K562 (cell line): ENCODE data around the gene RALGAPA2. TPM values are rescaled to one million over a fixed set of nuclear protein-coding genes. Genes with fewer than 3 reads are reported as not detected.

Source experiments
- ATAC-seq: fragments of 200-7000 bp; cut with Tn5 transposase; 3 replicates; pipeline ENCODE4 v1.9.1; 2020; ENCODE audit warnings: moderate library complexity
- BruUV-seq: library from RNA; stranded (reverse); fragments of 400-500 nt; replicated peaks from 2 replicates; lab custom pipeline; 2021; lab: Mats Ljungman, UMichigan
- CTCF ChIA-PET: fragments of 300-600 bp; formaldehyde crosslinking; extraction: SDS; loops from one replicate; lab custom pipeline; 2021; ENCODE audit warnings: low intra/inter-chr PET ratio; lab: Yijun Ruan, JAX
- POLR2A ChIA-PET: fragments of 300-600, 350-650 bp; sonication (Branson Sonifier 250); formaldehyde crosslinking; extraction: SDS; loops from one replicate; lab custom pipeline; 2021; ENCODE audit warnings: antibody characterized with exemption, inconsistent platforms; lab: Yijun Ruan, JAX
- DNase-seq, 4 experiments: peaks; one replicate each; pipeline versions ENCODE4 v3.0.0 to v3.0.0-alpha.2; 2011 to 2018; ENCODE audit warnings: low spot score in 3 of 4, mixed read lengths in 3 of 4; ENCODE audit errors: extremely low read depth in 1 of 4
- FAIRE-seq: peaks from 2 replicates; lab custom pipeline; 2011; peaks lifted over from hg19 to GRCh38; lab: Jason Lieb, UNC
- H2AFZ ChIP-seq: 2 replicates; pipeline ENCODE4 v1.6.0; 2011; ENCODE audit warnings: low read depth, low read length, control low read depth, inconsistent platforms
- H3K27ac ChIP-seq: fragments of 200-600 bp; 3 replicates; pipeline ENCODE4 v1.8.0; 2011; ENCODE audit warnings: low read depth, mild to moderate bottlenecking, control low read depth, inconsistent platforms, low read length, moderate library complexity, mixed read lengths; ENCODE audit errors: extremely low read depth
- H3K27me3 ChIP-seq, 2 experiments: fragments of 300-600 bp in 1 of 2; 2 replicates in 1 of 2; 3 replicates in 1 of 2; pipeline versions ENCODE4 v1.6.0 to v1.8.0; 2011; ENCODE audit warnings: inconsistent platforms in 2 of 2, low read length in 2 of 2, mild to moderate bottlenecking in 1 of 2, mixed read lengths in 1 of 2, moderate library complexity in 1 of 2; ENCODE audit not compliant: control insufficient read depth in 2 of 2, insufficient read depth in 2 of 2
- H3K36me3 ChIP-seq: fragments of 300-600 bp; 3 replicates; pipeline ENCODE4 v1.8.0; 2011; ENCODE audit warnings: mild to moderate bottlenecking, low read length, inconsistent platforms; ENCODE audit not compliant: control insufficient read depth, insufficient read depth
- H3K4me1 ChIP-seq, 2 experiments: fragments of 200-600 bp in 1 of 2; replicated peaks in 1 of 2; 2 replicates in 1 of 2; 3 replicates in 1 of 2; pipeline versions ENCODE4 v1.5.1 to v1.8.0; 2011; ENCODE audit warnings: inconsistent platforms in 2 of 2, low read length in 2 of 2, mild to moderate bottlenecking in 1 of 2, mixed read lengths in 1 of 2, moderate library complexity in 1 of 2; ENCODE audit not compliant: control insufficient read depth in 2 of 2, insufficient read depth in 2 of 2
- H3K4me2 ChIP-seq: 2 replicates; pipeline ENCODE4 v1.6.1; 2011; ENCODE audit warnings: low read length, control low read depth, inconsistent platforms, mixed read lengths; ENCODE audit not compliant: insufficient read depth
- H3K4me3 ChIP-seq: fragments of 200-600 bp; sonication (generic), shearing (Covaris generic); 2 replicates; pipeline ENCODE4 v1.5.1; 2016; ENCODE audit warnings: control low read depth, inconsistent platforms
- H3K79me2 ChIP-seq: fragments of 200-600 bp; 3 replicates; pipeline ENCODE4 v1.8.0; 2011; ENCODE audit warnings: low read length, inconsistent platforms; ENCODE audit not compliant: control insufficient read depth, insufficient read depth
- H3K9ac ChIP-seq, 2 experiments: 2 replicates each; pipeline versions ENCODE4 v1.6.0 to v1.6.1; 2011; ENCODE audit warnings: low read depth in 2 of 2, low read length in 2 of 2, control low read depth in 1 of 2, inconsistent platforms in 1 of 2, mild to moderate bottlenecking in 1 of 2, mixed read lengths in 1 of 2; ENCODE audit not compliant: insufficient read depth in 1 of 2
- H3K9me1 ChIP-seq: one replicate; pipeline ENCODE4 v1.6.0; 2011; ENCODE audit warnings: inconsistent platforms, mild to moderate bottlenecking, low read length, moderate library complexity; ENCODE audit not compliant: control insufficient read depth, insufficient read depth
- H3K9me3 ChIP-seq: replicated peaks from 2 replicates; pipeline ENCODE4 v1.5.1; 2011; ENCODE audit warnings: low read depth, low read length, inconsistent platforms; ENCODE audit not compliant: control insufficient read depth, insufficient read depth
- H4K20me1 ChIP-seq: replicated peaks from 2 replicates; pipeline ENCODE4 v1.6.1; 2011; ENCODE audit warnings: low read length, inconsistent platforms, mixed read lengths; ENCODE audit not compliant: control insufficient read depth, insufficient read depth
- ATF6 ChIP-seq: sonication (generic); formaldehyde crosslinking; IDR thresholded peaks from 2 replicates; pipeline ENCODE4 v1.4.0; 2020; ENCODE audit warnings: mild to moderate bottlenecking, missing genetic modification reagents
- ETV6 ChIP-seq, 3 experiments: fragments of 150-350 bp in 1 of 3; sonication (generic) in 1 of 3; formaldehyde crosslinking in 1 of 3; IDR thresholded peaks; 2 replicates each; pipeline versions ENCODE4 v1.6.1 to v1.8.0; 2014 to 2022; ENCODE audit warnings: borderline replicate concordance in 2 of 3, low read depth in 2 of 3, antibody characterized with exemption in 1 of 3, low read length in 1 of 3, mild to moderate bottlenecking in 1 of 3, missing genetic modification reagents in 1 of 3
- KLF1 ChIP-seq: fragments of 450-650 bp; IDR thresholded peaks from 2 replicates; pipeline ENCODE4 v1.6.1; 2016; ENCODE audit warnings: missing genetic modification characterization, missing compliant biosample characterization
- ZBTB12 ChIP-seq: fragments of 250-450 bp; sonication (Bioruptor Pico); IDR thresholded peaks from 2 replicates; pipeline ENCODE4 v1.4.0; 2020
- ZNF511 ChIP-seq: sonication (generic); formaldehyde crosslinking; IDR thresholded peaks from 2 replicates; pipeline ENCODE4 v1.8.0; 2022; ENCODE audit warnings: mild to moderate bottlenecking, missing genetic modification reagents
- WGBS: fragments of 100-300 bp; shearing (Covaris generic); methylation state at CpG from one replicate; pipeline ENCODE4 v1.1.6; 2016; ENCODE audit warnings: low coverage, mixed read lengths; ENCODE audit not compliant: insufficient coverage; ENCODE audit errors: missing lambda C conversion rate; 5-methylcytosine and 5-hydroxymethylcytosine counted together
- in situ Hi-C: fragments of 300-500 bp; cut with MboI; formaldehyde crosslinking; loops from 4 replicates; pipeline ENCODE4 v1.15.0; 2018; ENCODE audit warnings: inconsistent platforms, mixed read lengths
- intact Hi-C: fragments of 100-400 bp; cut with micrococcal nuclease; formaldehyde crosslinking; loops from 2 replicates; pipeline ENCODE4 v1.14.2; 2022
- polyA plus RNA-seq, 8 experiments: library from polyadenylated mRNA; depleted of rRNA in 4 of 8; stranded (reverse) in 5 of 8; unstranded in 3 of 8; fragments of >200 nt; fragmentation: Nextera tagmentation in 2 of 8; fragmentation: Illumina TruSeq in 1 of 8; extraction: Ambion mirVana in 2 of 8; extraction: Trizol in 1 of 8; gene quantifications; 2 replicates each; pipeline versions ENCODE4 v1.2.1 to v1.2.3, GENCODE V29; 2011 to 2014; ENCODE audit warnings: inconsistent platforms in 1 of 8, missing spikeins in 1 of 8
- total RNA-seq, 7 experiments: library from RNA; depleted of rRNA in 6 of 7; stranded (reverse); fragments of >200 nt in 6 of 7; fragmentation: Illumina TruSeq in 2 of 7; extraction: Trizol in 2 of 7; gene quantifications; 2 replicates each; pipeline versions ENCODE4 v1.2.1 to v1.2.3, GENCODE V29; 2011 to 2021; ENCODE audit warnings: low replicate concordance in 1 of 7
- TF ChIP-seq, protein P1 (sequence below): fragments of 450-650 bp; IDR thresholded peaks from 2 replicates; pipeline ENCODE4 v1.6.1; 2016; ENCODE audit warnings: low read depth, mild to moderate bottlenecking, moderate library complexity

The RALGAPA2 gene
- total and polyA plus RNA-seq, 9 of the 15 experiments (the other 6 are each of a cell fraction or from before 2014, with no cell fraction given), result 0.35 to 2.7 (median 1.4) TPM

DNA sequence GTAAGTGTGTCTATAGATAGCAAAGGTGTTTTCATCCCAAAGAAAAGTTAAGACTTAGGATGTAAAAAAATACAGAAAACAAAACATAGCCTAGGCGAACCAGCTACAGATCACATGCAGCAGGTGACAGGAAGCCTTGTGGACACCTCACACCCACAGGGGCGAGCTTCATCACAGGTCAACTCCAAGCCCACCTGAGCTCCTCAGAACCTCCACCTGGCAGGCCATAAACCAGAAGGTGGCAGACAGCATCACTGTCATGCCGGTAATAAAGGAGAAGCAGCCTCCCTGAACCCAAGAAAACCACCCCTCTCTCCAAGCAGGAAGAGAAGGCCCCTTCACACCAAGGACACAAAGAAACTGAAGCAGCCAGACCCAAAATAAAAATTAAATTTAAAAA lies 1.0 kb downstream of the RALGAPA2 start:
- intact Hi-C loops (no loop called here), in situ Hi-C loops (no loop called here)
- Histone ChIP-seq H3K36me3 (no peaks in the 10 kb centered on the region), H3K9ac (no peak overlapping the region), H3K27me3 (no peaks in the 10 kb centered on the region), H2AFZ (no peak overlapping the region), H3K9me1 (no peaks in the 10 kb centered on the region), H3K4me2 (peak overlapping the region; percentile 63), H3K27ac (no peak overlapping the region), H3K4me1 (peaks cover 13% of the 10 kb centered on the region in 2 experiments; a peak in 4 of 5 replicates), H4K20me1 (no peaks in the 10 kb centered on the region), H3K79me2 (no peaks in the 10 kb centered on the region), H3K4me3 (peak overlapping the region; percentile 70; the same call in 1 of the 2 replicates), H3K9me3 (no peaks in the 10 kb centered on the region)
- DNase-seq, result no peak
- ATAC-seq, result no peak
- TF ChIP-seq, protein P1, sequence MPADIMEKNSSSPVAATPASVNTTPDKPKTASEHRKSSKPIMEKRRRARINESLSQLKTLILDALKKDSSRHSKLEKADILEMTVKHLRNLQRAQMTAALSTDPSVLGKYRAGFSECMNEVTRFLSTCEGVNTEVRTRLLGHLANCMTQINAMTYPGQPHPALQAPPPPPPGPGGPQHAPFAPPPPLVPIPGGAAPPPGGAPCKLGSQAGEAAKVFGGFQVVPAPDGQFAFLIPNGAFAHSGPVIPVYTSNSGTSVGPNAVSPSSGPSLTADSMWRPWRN, result no peak
- TF ChIP-seq ZBTB12 (CRISPR knock-in tag) (no peak), ETV6 (IDR thresholded peaks at IDR 0.05; ENCODE audit: borderline replicate concordance in 1 of 2, low read depth in 2 of 2, low read length in 1 of 2) (no peak), ETV6 (CRISPR knock-in tag; IDR thresholded peaks at IDR 0.05; ENCODE audit: borderline replicate concordance) (no peak), ATF6 (CRISPR knock-in tag) (no peak), KLF1 (tag) (no peak), ZNF511 (CRISPR knock-in tag) (no peak)
- WGBS, result 58% methylated on average over 3 of the region's 3 CpGs
- BruUV-seq, result no TSS peak
- POLR2A ChIA-PET, result no interaction called here
- CTCF ChIA-PET, result no interaction called here
- FAIRE-seq, result no peak
